Neural cell (in vitro differentiated cells): ENCODE measurements around the gene TIAM2.
"Not testable (repeated sequence)": the region's sequence is repeated elsewhere in the genome, so short reads cannot be mapped to it uniquely, and the experiment has no call there.

Experiments used
- EZH2 ChIP-seq: fragments of 200-600, 300-800 bp; shearing (Covaris generic), sonication (generic); IDR thresholded peaks from 2 replicates; pipeline ENCODE4 v1.6.1; 2014; ENCODE audit warnings: antibody characterized with exemption, low read length, borderline replicate concordance, mild to moderate bottlenecking; ENCODE audit not compliant: insufficient read depth, poor library complexity, severe bottlenecking
- POLR2AphosphoS5 ChIP-seq: IDR thresholded peaks from 2 replicates; pipeline ENCODE4 v1.6.1; 2012
- RAD21 ChIP-seq: fragments of 450-650 bp; conservative IDR thresholded peaks from 2 replicates; pipeline ENCODE4 v1.6.1; 2014; ENCODE audit warnings: antibody characterized with exemption, mild to moderate bottlenecking, moderate library complexity
- TF ChIP-seq, protein P1 (sequence below): fragments of 450-650 bp; IDR thresholded peaks from 2 replicates; pipeline ENCODE4 v1.5.1; 2014; ENCODE audit warnings: antibody characterized with exemption, mild to moderate bottlenecking, moderate library complexity; ENCODE audit not compliant: poor library complexity, severe bottlenecking

DNA sequence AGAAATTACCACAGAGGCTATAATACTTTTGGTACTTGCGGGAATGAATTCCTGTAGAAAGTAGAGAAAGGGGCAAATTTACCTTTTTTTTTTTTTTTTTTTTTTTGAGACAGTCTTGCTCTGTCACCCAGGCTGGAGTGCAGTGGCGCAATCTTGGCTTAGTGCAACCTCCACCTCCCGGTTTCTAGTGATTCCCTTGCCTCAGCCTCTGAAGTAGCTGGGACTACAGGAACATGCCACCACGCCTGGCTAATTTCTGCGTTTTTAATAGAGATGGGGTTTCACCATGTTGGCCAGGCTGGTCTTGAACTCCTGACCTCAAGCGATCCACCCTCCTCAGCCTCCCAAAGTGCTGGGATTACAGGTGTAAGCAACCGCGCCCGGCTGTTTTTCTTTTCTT lies 189.9 kb downstream of the TIAM2 start:
- TF ChIP-seq, protein P1, sequence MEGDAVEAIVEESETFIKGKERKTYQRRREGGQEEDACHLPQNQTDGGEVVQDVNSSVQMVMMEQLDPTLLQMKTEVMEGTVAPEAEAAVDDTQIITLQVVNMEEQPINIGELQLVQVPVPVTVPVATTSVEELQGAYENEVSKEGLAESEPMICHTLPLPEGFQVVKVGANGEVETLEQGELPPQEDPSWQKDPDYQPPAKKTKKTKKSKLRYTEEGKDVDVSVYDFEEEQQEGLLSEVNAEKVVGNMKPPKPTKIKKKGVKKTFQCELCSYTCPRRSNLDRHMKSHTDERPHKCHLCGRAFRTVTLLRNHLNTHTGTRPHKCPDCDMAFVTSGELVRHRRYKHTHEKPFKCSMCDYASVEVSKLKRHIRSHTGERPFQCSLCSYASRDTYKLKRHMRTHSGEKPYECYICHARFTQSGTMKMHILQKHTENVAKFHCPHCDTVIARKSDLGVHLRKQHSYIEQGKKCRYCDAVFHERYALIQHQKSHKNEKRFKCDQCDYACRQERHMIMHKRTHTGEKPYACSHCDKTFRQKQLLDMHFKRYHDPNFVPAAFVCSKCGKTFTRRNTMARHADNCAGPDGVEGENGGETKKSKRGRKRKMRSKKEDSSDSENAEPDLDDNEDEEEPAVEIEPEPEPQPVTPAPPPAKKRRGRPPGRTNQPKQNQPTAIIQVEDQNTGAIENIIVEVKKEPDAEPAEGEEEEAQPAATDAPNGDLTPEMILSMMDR, result not testable (repeated sequence)
- not testable (repeated sequence) for TF ChIP-seq POLR2AphosphoS5, EZH2, RAD21
